ENCODE measurements around the gene TIMP3.

- TF ChIP-seq CTCF (IDR thresholded peaks at IDR 0.05), result no peak
- no peak for TF ChIP-seq POLR2A (IDR thresholded peaks at IDR 0.05)
- no peak for TF ChIP-seq EP300 (IDR thresholded peaks at IDR 0.05)
Observed at GRCh38 chr22:32824531-32825312, 23.2 kb downstream of the TIMP3 start.

Measured in gastroesophageal sphincter (tissue), 3 donors.